HG02852 (cell line): Measurements from ENCODE around the gene AFAP1.

Experiments used
- ATAC-seq: cut with Tn5 transposase; IDR thresholded peaks from one replicate; pipeline ENCODE4 v1.9.1; 2021; ENCODE audit warnings: mild to moderate bottlenecking, moderate library complexity; ENCODE audit not compliant: unreplicated experiment

AFAP1 gene

DNA sequence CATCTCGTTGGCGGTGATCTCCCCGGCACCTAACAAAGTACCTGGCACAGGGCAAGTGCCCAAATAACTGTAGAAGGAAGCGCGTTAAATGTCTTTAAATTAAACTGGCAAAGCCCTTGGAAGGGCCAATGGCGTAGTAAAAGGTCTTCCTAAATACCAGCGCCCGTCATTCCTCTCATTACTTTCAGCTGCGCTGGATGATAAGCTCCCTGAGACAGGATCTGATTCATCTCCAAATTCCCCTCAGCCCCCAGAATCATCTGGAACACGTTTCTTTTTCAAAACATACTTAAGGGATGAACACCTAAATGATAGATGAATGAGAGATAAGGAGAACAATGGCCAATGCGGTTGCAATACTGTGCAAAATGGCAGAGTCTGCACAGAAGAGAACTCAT lies 95.1 kb downstream of the AFAP1 start:
- no peak for ATAC-seq

DNA sequence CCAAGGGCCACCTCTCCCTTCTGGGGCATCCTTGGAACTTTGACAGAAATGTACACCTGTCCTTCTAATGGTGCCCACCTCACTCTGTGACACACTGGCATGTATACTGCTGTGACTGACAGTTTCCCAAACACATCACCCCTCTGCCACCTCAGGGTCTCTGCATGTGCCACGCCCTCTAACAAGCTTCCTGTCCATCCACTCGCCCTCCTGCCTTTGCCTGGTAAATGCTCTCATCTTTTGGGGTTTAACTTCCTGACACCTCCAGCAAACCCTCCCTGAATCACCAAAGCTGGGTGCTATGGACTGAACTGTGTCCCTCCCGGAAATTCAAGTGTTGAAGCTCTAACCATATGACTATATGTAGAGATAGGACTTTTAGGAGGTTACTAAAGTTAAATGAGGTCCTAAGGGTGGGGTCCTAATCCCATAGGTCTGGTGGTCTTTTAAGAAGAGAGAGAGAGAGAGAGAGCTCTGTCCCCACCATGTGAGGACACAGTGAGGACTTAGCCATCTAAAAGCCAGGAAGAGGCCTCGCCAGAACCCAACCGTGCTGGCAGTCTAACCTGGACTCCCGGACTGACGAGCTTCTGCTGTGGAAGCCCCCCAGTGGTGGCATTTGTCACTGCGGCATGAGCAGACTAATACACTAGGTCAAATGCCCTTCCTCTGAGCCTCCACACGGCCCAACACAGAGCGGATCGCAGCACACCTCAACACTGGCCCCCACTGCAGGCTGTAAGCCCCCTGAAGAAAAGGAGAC lies 95.6 kb downstream of the AFAP1 start:
- ATAC-seq: no peak

DNA sequence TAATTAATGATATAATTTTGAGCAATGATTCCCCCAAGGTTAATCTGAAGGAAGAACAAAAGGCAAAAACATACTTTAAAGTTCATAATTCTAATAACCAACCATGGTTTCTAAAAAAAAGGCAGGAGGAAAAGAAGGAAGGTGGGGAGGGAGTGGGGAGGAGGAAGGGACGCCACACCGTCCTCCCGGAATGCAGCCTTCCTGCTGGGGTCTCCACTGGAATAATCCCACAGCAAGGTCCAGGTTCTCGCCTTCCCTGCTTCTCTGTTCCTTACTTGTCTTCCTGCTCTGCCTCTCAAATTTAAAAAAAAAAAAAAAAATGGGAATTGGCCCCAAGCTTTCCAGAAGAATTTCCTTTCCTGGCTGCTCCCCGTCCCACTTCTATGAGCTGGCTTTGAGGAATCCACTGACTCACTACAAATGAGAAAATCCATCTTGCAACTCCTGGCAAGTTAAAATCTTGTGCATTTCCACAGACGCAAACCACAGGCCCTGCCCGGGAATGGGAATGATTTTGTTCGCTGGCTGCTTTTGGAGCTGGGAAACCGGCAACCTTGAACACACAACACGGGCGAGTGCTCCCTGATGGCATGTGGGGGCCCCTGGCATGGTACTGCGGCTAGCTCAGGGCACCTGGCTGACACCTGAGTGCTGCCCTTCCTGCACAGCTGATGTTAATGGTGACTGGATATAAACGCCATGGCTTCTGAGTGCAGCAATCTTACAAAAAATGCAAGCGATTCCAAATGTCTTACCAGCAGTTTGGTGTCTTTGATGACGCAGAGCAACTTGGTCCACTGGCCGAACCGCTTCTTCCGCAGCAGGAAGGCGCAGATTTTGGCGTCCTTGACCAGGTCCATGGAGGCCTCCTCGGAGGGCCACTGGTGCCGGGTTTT lies 97.0 kb downstream of the AFAP1 start:
- no peak for ATAC-seq

DNA sequence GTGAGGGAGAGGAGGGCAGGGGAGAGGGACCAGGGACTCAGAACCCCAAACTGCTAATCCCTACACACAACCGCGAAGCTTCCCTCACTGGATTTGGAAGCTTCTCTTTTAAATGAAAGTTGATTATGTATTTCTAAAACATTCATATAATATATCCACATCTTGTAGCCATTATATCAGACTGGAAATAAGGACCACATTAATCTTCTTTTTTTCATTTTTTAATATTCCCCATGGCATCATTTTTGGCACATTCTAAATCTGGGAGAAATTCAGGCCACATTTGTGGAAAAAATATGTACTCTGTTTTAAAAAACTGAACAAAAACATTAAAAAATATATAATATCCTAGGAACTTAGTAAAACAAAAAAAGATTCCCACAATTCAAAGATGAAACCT lies 97.8 kb downstream of the AFAP1 start:
- no peak for ATAC-seq

DNA sequence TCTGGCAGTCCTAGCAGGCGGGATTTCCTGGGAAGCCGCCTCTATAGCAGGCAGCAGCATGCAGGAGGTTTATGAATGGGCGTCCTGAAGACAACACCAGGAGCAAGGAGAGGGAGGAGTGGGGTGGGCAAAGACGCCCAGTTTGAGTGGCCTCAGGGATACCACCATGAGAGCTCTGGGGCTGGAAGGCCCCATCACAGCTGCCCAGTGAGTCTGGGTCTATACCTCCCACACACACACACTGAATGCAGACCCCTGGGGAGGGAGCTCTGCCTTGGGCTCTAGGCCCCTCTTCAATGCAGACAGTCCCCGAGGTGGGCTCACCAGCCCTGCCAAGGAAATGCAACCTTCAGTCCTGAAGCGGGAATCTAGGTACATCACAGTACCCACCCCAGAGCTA lies 98.6 kb downstream of the AFAP1 start:
- no peak for ATAC-seq

DNA sequence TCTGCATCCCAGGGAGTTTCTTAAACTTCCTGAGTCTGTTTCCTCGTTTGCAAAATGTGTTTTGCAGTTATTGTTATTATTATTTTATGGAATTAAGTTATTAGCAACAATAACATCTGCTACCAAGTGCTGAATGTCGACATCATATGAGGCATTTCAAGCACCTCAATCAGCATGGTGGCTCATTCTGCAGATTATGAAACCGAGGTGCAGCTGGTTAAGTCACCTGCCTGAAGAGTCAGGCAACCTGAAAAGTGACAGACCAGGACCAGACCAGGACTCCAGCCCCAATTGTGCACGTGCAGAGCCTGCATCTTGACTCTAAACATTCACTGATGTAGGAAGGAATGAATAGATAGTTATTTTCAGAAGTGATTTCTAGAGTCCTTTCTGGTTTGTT lies 99.8 kb downstream of the AFAP1 start:
- ATAC-seq: no peak

DNA sequence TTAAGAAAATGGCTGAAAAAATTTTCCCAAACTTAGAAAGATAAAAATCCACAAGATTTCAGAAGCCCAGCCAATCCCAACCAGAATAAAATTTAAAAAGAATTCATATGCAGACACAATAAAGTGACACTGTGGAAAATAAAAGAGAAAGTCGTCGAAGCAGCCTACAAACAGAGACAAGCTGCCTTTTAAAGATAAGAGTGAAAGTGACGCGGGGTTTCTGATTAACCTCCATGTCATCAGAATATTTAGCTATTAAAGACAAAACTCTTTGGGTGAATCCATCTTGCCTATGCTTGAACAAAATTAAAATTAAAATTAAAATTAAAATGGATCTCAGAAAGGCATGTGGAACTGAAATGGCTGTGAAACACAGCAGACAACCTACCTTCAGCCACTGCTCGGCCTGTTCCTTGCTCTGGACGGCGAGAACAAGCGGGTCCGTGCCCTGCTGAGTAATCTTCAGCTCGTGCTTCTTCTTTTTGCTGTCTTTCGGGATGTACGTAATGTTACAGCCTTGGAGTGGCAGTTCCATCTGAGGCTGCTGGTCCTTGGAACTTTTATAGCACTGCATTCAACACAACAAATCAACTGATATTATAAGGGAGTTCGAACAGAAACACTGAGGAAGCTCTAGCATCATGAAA lies 101.4 kb downstream of the AFAP1 start:
- no peak for ATAC-seq

DNA sequence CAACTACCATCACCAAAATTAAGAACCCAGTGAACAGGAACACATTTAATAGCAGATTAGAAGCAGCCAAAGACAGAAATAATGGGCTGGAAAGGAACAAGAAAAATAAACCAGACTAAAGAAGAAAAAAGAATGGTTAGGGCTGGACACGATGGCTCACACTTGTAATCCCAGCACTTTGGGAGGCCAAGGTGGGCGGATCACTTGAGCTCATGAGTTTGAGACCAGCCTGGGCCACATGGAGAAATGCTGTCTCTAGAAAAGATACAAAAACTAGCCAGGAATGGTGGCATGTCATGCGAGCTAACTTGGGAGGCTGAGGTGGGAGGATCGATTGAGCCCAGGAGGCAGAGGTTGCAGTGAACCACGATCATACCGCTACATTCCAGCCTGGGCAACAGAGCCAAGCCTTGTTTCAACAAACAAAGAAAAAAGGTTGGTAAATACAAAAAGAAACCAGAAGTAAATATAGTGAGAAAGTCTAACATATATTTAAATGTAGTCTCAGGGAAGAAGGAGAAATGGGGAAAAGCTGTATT lies 102.0 kb downstream of the AFAP1 start:
- no peak for ATAC-seq

DNA sequence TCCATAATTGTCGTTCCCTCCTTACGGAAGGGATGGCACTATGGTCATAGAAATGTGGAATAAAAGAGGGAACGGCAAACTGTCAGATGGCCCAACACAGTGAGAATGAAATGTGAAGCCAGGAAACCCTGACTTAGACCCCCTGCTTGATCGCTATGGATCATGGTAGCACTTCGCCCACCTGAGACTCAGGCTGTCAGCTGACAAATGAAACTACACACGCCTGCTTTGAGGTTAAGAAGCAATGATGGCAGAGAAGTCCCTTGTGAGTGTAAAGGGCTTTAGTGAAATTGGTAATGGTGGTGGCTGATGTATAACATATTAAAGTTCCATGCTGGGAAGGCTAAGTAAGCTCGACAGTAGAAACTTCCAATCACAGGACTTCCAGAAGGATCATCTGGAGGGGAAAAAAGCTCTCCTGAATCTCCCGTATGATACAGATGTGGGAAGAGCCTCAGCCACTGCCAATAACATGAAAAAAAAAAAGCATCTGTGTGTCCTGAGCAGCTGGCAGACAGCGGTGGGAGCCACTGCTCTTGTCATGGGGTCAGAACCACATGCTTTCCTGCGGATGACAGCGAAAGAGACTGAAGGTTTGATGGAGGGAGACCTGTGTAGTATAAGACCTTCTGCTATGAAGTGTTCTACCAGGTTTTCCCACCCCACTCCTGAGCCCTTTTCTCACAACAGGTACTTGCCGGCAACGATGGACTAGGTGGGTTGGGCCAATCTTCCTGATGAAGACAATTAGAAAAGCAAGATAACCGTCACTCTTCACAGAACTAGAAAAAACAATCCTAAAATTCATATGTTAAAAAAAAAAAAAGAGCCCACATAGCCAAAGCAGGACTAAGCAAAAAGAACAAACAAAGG lies 107.6 kb downstream of the AFAP1 start:
- ATAC-seq: no peak

DNA sequence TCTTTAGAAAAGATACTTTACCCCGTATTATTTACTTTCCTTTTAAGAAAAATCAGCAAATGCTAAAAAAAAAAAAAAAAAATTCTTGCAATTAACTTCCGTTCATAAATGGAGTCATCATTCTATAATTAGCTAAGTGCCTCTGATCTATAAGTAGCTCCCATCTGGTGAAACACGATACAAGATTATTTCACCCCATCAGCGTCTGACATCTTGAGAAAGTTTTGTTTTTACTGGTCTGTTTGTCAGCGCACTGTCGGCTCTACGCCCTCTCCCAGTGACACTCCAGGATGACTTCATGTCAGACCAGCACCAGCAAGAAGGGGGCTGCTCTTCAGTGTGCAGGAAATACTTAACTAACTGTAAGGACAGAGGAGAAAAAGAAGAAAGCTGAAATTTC lies 108.3 kb downstream of the AFAP1 start:
- peak; percentile 73 for ATAC-seq

DNA sequence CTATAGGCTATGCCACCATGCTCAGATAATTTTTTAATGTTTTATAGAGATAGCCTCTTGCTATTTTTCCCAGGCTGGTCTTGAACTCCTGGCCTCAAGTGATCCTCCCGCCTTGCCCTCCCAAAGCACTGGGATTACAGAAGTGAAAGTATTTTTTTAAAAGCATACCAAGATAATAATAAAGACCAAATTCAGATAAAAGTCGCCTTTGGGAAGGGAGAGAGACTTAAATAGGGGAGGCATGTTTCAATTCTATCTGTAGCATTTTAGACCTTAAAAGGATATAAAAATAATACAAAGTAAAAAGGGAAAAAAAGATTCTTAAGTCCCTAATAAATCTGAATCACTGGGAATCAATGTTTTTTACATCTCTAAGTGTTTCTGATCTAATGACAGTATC lies 108.9 kb downstream of the AFAP1 start:
- ATAC-seq: no peak

DNA sequence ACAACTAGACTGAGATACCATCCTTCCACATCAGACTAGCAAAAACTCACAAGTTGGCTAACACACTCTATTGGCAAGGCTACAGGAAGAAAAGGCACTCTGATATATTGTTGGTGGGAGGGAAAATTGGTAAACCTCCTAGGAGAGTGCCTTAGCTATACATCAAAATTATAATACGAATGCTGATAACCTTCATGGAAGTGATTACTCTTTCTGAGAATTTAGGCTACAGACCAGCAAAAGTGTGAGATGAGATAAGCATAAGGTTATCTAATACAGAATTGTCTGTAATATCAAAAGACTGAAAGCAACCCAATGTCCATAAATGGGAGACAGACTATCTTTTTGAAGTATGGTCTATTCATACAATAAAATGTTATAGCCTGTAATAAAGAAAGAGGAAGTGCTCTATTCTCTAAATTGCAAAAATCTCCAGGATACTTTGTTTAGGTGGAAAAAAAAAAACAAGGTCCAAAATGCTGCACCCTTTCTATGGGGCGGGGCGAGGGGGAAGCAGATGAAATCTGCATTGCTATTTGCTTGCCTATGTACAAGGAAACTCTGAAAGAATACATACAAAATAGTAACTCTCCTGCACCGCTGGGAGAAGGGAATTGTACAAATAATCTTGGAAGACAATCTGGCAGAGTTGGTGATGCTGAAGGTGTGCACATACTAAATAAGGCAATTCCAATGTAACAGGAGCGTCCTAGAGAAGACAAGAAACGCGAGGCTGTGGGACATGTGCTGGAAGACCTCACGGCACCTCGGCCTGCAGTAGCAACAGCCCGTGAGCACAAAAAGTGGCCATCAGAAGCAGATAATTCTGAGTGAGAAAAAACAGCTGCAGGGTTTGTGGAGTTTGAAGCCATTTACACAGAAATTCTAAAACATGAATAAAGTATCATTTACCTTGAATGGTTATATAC lies 109.7 kb downstream of the AFAP1 start:
- no peak for ATAC-seq

DNA sequence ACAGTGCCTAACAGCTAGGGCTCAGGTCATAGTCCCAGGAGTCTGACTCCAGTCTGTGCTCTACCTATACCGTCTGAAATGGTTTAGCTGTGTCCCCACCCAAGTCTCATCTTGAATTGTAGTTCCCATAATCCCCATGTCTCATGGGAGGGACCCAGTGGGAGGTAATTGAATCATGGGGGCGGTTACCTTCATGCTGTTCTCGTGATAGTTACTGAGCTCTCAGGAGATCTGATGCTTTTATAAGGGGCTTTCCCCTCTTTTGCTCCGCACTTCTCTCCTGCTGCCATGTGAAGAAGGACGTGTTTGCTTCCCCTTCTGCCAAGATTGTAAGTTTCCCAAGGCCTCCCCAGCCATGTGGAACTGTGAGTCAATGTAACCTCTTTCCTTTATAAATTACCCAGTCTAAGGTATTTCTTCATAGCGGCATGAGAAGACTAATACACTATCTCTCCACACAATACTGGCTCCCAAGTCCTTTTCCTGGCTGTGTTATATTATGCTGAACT lies 110.8 kb downstream of the AFAP1 start:
- ATAC-seq: no peak

DNA sequence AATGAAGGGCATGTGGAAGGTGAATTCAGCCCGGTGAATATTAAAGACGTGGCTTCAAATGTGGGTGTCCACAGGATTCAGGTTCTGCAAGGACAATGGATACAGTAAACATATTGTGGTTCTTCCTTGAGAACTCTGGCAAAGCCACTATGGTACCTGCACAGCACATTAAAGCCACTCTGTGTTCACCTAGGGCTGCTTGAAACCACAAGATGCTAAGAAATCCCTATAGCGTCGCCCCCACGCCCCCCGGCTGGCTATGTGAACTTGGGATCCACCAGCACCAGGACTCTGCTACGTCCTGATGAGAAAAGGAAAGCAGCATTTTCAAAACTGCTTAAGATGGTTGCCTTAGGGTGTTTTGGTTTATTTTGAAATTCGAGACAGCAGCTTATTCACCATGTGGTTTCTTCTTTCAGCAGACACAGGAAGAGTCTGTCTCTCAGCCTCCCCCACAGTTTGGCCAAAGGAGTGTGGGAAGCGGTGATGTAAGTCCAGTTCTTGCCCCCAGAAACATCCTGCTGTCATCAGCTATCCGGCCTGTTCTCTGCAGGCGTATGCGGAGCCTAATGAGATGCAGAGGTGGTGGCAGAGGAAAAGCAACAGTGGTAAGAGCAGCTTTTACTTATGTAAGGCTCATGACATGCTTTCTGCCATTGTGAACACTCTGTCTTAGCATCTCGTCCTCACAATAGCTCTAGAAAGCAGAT lies 111.5 kb downstream of the AFAP1 start:
- ATAC-seq: peak; percentile 55

DNA sequence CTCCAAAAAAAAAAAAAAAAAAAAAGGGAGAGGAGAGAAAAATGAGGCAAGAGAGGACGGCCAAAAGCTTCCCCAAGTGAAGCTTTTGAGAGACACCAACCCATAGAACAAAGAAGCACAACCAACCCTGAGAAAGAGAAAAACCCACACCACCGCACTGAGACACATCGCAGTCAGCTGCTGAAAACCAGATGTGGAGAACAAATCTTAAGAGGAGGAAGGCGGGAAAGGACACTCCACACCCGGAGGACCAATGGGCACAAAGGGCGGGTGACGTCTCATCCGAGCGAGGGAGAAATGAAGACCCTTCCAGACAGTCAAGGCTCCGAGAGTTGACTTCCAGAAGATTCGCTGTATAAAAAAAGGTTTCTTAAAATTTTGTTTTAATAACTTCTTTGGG lies 112.1 kb downstream of the AFAP1 start:
- no peak for ATAC-seq

DNA sequence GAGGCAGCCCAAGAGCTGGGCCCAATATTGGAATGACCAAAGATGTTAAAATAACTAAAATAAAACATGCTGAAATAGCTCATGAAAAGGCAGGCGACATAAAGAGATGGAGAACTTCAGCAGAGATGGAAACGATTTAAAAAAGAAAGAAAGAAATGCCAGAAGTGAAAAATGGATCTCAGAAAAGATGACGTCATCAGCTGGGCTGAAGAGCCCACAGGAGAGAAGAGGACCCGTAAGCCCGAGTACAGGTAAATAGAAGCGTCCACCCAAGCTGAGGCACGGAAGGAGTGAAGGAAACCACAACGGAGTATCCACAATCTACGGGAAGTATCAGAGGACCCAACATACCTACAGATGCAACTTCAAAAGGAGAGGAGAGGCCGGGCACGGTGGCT lies 112.8 kb downstream of the AFAP1 start:
- ATAC-seq: no peak

DNA sequence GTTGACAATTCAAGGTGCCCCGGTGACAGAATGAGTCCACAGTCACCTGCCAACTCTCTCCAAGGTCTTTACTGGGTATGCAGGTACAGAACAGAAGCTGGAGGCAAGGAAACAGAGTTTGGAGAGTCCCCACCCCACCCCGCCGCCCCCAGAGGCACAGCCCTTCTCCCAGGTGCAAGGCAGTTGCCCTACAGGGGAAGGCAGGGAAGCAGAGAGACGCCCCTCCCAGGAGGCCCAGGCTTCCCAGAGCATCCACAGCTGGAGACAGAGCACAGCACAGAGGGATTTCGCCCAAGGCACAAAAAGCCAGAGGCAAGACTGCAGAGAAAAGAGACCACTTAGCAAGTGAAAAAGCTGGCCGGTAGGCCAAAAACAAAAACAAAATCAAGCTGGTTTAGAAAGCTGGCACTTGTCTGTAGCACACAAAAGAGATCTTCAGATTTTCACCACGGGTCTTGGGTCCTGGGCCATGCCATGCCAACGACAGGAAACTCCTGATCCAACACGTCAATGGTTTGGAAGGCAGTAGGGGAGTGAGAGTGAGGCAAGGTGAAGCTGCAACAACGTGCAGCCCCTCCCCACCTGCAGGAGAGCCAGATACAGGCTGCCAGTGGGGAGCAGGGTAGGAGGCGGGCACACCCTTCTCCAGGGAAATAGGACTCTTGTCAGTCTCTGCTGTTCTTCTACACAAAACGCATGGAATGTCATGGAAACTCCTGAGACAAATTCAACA lies 113.3 kb downstream of the AFAP1 start:
- ATAC-seq: no peak

DNA sequence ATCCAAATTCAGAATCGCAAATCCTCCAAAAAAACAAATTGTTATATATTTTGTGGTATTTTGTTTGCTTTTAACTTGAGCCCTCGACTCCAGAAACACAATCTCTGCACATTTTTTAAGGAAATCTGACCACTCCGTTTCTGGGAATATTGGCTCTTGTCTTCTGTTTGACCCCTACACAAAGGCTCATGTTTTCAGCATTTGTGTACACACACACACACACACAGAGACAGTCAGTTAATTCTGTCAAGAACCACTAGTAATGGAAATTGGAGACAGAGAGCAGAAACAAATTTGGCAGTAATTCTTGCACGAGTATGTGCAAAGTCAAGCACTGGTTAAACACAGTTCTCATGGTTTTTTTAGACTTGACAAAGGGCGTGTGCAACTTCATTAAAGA lies 115.4 kb downstream of the AFAP1 start:
- no peak for ATAC-seq
